T-cell (primary cell): ENCODE results near the gene NOM1. TPM values are rescaled to one million over a fixed set of nuclear protein-coding genes. Genes with fewer than 3 reads are reported as not detected.
"Not testable (repeated sequence)": the region's sequence is repeated elsewhere in the genome, so short reads cannot be mapped to it uniquely, and the experiment has no call there.

Experiments
- ATAC-seq, 4 experiments: fragments of 200-7000 bp in 3 of 4; fragments of 150-1000 bp in 1 of 4; cut with Tn5 transposase; replicated peaks in 1 of 4; 1 replicate in 3 of 4; 2 replicates in 1 of 4; pipeline ENCODE4 v1.10.0; 2021; ENCODE audit warnings: moderate library complexity in 3 of 4, mild to moderate bottlenecking in 2 of 4, moderate number of reproducible peaks in 1 of 4
- CTCF ChIA-PET, 2 donors: fragments of 300-600 bp; sonication (Branson Sonifier 250); formaldehyde crosslinking; loops; one replicate each; lab custom pipeline; 2022; ENCODE audit warnings: antibody characterized with exemption in 2 of 2; lab: Charles Lee
- POLR2A ChIA-PET, 2 donors: fragments of 300-600 bp; sonication (Branson Sonifier 250); formaldehyde crosslinking; loops; one replicate each; lab custom pipeline; 2022; ENCODE audit warnings: antibody characterized with exemption in 2 of 2; lab: Charles Lee
- DNase-seq, 35 experiments: peaks; one replicate each; pipeline versions ENCODE4 v3.0.0 to v3.0.0-alpha.2; 2013 to 2023
- H3K27ac ChIP-seq: one replicate; pipeline ENCODE4 v1.5.1; 2013; ENCODE audit warnings: low read length
- H3K27me3 ChIP-seq, 2 experiments: replicated peaks in 1 of 2; 1 replicate in 1 of 2; 2 replicates in 1 of 2; pipeline versions ENCODE4 v1.6.1 to v1.7.0; 2013; ENCODE audit warnings: low read length in 1 of 2, mixed read lengths in 1 of 2; ENCODE audit not compliant: control insufficient read depth in 2 of 2, insufficient read depth in 2 of 2; ENCODE audit errors: extremely low read depth in 1 of 2
- H3K36me3 ChIP-seq, 2 donors: 1 replicate in 1 of 2; 2 replicates in 1 of 2; pipeline versions ENCODE4 v1.6.1 to v1.7.0; 2013; ENCODE audit warnings: low read length in 1 of 2; ENCODE audit not compliant: control insufficient read depth in 2 of 2, insufficient read depth in 1 of 2; ENCODE audit errors: extremely low read depth in 1 of 2
- H3K4me1 ChIP-seq, 2 experiments: 1 replicate in 1 of 2; 2 replicates in 1 of 2; pipeline versions ENCODE4 v1.6.1 to v1.7.0; 2013; ENCODE audit warnings: low read length in 2 of 2, mixed read lengths in 1 of 2; ENCODE audit not compliant: insufficient read depth in 2 of 2, control insufficient read depth in 1 of 2; ENCODE audit errors: extremely low read depth in 1 of 2
- H3K4me3 ChIP-seq, 2 donors: 1 replicate in 1 of 2; 2 replicates in 1 of 2; pipeline versions ENCODE4 v1.5.1 to v1.7.0; 2013; ENCODE audit warnings: mild to moderate bottlenecking in 2 of 2, low read length in 1 of 2, moderate library complexity in 1 of 2; ENCODE audit not compliant: control insufficient read depth in 1 of 2; ENCODE audit errors: extremely low read depth in 1 of 2
- H3K9me3 ChIP-seq: 2 replicates; pipeline ENCODE4 v1.7.0; 2013
- H3K27ac Mint-ChIP-seq, 2 donors: one replicate each; pipeline ENCODE4 v1.8.0; 2020 to 2021; ENCODE audit warnings: mild to moderate bottlenecking in 2 of 2, mixed read lengths in 2 of 2
- H3K27me3 Mint-ChIP-seq, 2 donors: one replicate each; pipeline ENCODE4 v1.8.0; 2021 to 2022; ENCODE audit warnings: mixed read lengths in 2 of 2
- H3K36me3 Mint-ChIP-seq: one replicate; pipeline ENCODE4 v1.8.0; 2021; ENCODE audit warnings: mixed read lengths
- H3K4me1 Mint-ChIP-seq, 3 donors: one replicate each; pipeline ENCODE4 v1.8.0; 2020 to 2022; ENCODE audit warnings: mixed read lengths in 3 of 3, mild to moderate bottlenecking in 1 of 3
- H3K4me3 Mint-ChIP-seq, 3 donors: one replicate each; pipeline ENCODE4 v1.8.0; 2020 to 2022; ENCODE audit warnings: mild to moderate bottlenecking in 3 of 3, mixed read lengths in 3 of 3, moderate library complexity in 3 of 3
- H3K9me3 Mint-ChIP-seq, 3 donors: one replicate each; pipeline ENCODE4 v1.8.0; 2020 to 2022; ENCODE audit warnings: mixed read lengths in 3 of 3
- WGBS: methylation state at CpG from one replicate; pipeline ENCODE4 v1.1.5; 2013; ENCODE audit warnings: missing lambda C conversion rate; ENCODE audit not compliant: insufficient coverage; 5-methylcytosine and 5-hydroxymethylcytosine counted together
- total RNA-seq, 35 experiments: library from RNA in 6 of 35; stranded (reverse) in 6 of 35; fragments of 120-200 nt in 1 of 35; gene quantifications; one replicate each; pipeline versions ENCODE4 v1.2.1 to v1.2.4 and lab custom pipeline; 2013 to 2026

NOM1 gene, protein sequence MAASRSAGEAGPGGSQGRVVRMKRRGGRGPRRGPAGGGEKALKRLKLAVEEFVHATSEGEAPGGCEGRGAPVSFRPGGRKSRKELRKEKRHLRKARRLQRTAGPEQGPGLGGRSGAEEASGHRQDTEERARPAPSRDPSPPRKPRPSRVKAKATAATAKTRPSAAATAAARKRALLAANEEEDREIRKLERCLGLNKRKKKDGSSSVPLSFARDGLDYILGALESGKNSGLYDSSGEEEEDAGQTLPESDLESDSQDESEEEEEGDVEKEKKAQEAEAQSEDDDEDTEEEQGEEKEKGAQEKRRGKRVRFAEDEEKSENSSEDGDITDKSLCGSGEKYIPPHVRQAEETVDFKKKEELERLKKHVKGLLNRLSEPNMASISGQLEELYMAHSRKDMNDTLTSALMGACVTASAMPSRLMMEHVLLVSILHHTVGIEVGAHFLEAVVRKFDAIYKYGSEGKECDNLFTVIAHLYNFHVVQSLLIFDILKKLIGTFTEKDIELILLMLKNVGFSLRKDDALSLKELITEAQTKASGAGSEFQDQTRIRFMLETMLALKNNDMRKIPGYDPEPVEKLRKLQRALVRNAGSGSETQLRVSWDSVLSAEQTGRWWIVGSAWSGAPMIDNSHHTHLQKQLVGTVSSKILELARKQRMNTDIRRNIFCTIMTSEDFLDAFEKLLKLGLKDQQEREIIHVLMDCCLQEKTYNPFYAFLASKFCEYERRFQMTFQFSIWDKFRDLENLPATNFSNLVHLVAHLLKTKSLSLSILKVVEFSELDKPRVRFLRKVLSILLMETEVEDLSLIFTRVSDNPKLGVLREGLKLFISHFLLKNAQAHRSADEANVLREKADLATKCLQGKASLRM
- total RNA-seq (10 to 100 TPM; 31.7 to 47.8 (median 33.7) TPM), total RNA-seq (lab: John Stamatoyannopoulos, UW) (34.9 to 157 (median 51.6) reads per million in 29 experiments)
- 27.9 TPM for total RNA-seq (2013)

DNA sequence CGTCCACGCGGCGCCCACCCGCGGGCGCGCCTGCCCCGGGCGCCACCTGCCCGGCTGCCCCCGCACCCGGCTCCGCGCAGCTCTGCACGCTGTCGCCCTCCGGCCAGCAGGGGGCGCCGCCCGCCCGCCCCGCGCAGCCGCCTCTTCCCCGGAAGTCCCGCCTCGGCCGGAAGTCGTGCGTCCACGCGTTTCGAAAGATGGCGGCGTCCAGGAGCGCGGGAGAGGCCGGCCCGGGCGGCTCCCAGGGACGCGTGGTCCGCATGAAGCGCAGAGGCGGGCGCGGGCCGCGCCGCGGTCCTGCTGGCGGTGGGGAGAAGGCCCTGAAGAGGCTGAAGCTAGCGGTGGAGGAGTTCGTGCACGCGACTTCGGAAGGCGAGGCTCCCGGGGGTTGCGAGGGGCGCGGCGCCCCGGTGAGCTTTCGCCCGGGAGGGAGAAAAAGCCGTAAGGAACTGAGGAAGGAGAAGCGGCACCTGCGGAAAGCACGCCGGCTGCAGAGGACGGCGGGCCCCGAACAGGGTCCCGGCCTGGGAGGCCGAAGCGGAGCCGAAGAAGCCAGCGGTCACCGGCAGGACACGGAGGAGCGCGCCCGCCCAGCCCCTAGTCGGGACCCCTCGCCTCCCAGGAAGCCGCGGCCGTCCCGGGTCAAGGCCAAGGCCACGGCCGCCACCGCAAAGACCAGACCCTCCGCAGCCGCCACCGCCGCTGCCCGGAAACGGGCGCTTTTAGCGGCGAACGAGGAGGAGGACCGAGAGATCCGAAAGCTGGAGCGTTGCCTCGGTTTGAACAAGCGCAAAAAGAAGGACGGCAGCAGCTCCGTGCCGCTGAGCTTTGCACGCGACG is at the start of gene NOM1:
NOM1 (plus strand) TSS at position 172 of the 840 bp plus-strand sequence; CDS start at position 198, 26 bp downstream.
- Histone ChIP-seq H3K27ac (no peak within 1 kb of the TSS), H3K9me3 (no peaks in the 10 kb centered on the region), H3K36me3 (peaks cover 3 to 23% of the 10 kb centered on the region in 2 donors), H3K4me1 (peaks cover 11 to 31% of the 10 kb centered on the region in 2 experiments), H3K4me3 (peak within 1 kb of the TSS; percentile 93), H3K27me3 (peaks cover 2 to 11% of the 10 kb centered on the region in 2 experiments)
- WGBS = under 1% methylated on average over 113 of the region's 115 CpGs
- Mint-ChIP-seq H3K4me1 (peaks cover 26 to 33% (median 27%) of the 10 kb centered on the region in 3 donors), H3K27me3 (peaks cover under 1 to 9% of the 10 kb centered on the region in 2 donors), H3K27ac (peak within 1 kb of the TSS; percentile 74 to 79), H3K36me3 (peaks cover 22% of the 10 kb centered on the region), H3K9me3 (no peaks in the 10 kb centered on the region), H3K4me3 (peak within 1 kb of the TSS; percentile 92 to 97 (median 96))
- DNase-seq (peak; percentile 72 to 96 (median 89)), ATAC-seq (peak; percentile 96 to 98 (median 96))
- ChIA-PET CTCF (interaction anchor here (0.6 to 2.6 kb wide), 5 partner anchors 22 to 187 kb away, joined by 3 to 16 read pairs (median 4); partner anchors contain the start of gene LMBR1 (in 1 of the 2)), POLR2A (interaction anchor here in 1 of 2 donors (2.1 kb wide), 1 partner anchor 57 kb away, joined by 7 read pairs; the partner anchor contains the start of gene LMBR1)

DNA sequence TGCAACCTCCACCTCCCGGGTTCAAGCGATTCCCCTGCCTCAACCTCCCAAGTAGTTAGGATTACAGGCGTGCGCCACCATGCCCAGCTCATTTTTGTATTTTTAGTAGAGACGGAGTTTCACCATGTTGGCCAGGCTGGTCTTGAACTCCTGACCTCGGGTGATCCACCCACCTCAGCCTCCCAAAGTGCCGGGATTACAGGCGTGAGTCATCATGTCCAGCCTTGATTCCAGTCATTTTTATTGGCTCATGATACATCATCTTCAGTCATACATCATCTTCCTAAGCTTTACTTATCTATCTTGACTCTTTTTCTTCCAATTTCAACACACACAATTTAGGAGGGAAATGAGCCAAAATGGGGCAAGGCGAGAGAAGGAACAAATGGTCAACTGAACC is 49.4 kb upstream of the NOM1 start:
- POLR2A ChIA-PET = not testable (repeated sequence)

DNA sequence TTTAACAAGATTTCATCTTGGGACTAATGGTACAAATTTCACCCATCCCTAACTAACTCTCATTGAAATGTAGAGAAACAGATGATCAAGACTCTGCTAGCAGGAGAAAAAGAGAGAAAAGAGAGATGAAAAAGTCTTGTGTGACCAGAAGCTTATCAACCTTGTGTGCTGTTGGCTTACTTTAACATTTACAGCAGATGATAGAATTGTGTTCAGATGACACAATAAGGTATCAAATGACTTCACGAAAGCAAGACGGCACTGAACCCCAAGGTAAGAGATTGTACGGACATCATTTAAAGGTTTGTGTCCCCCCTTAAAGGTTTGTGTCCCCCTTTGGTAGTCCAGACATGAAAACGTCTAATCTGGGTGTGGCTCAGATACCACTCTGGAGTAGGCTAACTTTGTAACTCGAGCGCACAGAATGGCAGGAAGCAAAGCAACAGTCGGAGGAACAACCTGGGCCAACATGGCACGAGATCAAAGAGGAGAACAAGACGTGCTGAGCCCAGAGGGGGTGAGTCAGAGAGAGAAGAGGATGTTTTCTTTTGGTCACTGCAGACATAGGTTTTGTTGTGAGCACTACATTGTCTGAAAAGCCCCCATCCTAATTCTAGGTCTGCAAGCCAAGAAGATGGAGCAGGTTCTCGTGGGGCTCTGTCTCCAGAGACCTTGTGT is 46.1 kb upstream of the NOM1 start:
- WGBS = 44% methylated on average over 8 of the region's 10 CpGs
- peaks cover 3 to 6% of the 10 kb centered on the region in 2 donors for H3K27me3 Mint-ChIP-seq
- H3K27ac Mint-ChIP-seq = peak overlapping the region; percentile 65 to 86
- Histone ChIP-seq H3K4me1 (peaks cover 0 to 10% of the 10 kb centered on the region in 2 experiments), H3K27ac (no peak overlapping the region), H3K4me3 (no peak overlapping the region), H3K36me3 (no peaks in the 10 kb centered on the region), H3K9me3 (no peaks in the 10 kb centered on the region), H3K27me3 (peaks cover 0 to 2% of the 10 kb centered on the region in 2 experiments)
- no peaks in the 10 kb centered on the region for H3K9me3 Mint-ChIP-seq
- DNase-seq (peak in 29 of 35 experiments; percentile 7 to 73 (median 30)), ATAC-seq (peak; percentile 92 to 98 (median 96))
- ChIA-PET POLR2A (no interaction called here), CTCF (interaction anchor here in 1 of 2 donors (0.9 kb wide), 1 partner anchor 10 kb away, joined by 4 read pairs; the partner anchor contains the start of gene LMBR1)
- H3K36me3 Mint-ChIP-seq = no peaks in the 10 kb centered on the region
- H3K4me3 Mint-ChIP-seq = peak overlapping the region in 2 of 3 donors; percentile 20 to 25
- H3K4me1 Mint-ChIP-seq = peaks cover 10 to 18% (median 15%) of the 10 kb centered on the region in 3 donors

More for the DNA sequence above, 49.4 kb upstream of the NOM1 start:
- ATAC-seq, CTCF ChIA-PET, DNase-seq, H3K27ac ChIP-seq, H3K9me3 ChIP-seq, H3K36me3 ChIP-seq, H3K27me3 Mint-ChIP-seq, H3K27ac Mint-ChIP-seq, H3K9me3 Mint-ChIP-seq, H3K27me3 ChIP-seq, H3K4me3 ChIP-seq, H3K36me3 Mint-ChIP-seq, H3K4me3 Mint-ChIP-seq: not testable (repeated sequence)
- H3K4me1 Mint-ChIP-seq = peaks cover 14 to 32% (median 32%) of the 10 kb centered on the region in 3 donors
- H3K4me1 ChIP-seq = peaks cover 0 to 15% of the 10 kb centered on the region in 2 experiments
- WGBS = 65% methylated on average over 7 of the region's 9 CpGs

DNA sequence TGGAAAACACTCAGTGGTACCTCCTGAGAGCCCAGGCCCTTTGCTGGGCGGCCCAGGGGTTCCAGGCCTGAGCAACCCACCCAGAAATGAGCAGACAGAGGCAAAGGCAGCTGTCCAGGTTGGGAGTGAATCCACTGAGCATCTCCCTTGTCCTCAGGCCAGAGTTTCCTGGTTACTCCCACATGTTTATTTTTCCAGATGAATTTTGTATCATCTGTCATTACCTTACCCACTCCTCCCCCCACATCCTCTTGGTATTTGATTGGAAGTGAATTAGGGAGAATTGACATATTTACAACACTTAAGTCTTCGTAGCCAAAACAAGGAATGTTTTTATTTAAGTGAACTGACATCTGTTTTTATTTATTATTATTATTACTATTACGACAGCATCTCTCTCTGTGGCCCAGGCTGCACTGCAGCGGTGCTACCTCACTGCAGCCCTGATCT is 43.3 kb upstream of the NOM1 start:
- H3K4me1 ChIP-seq = peaks cover 0 to 16% of the 10 kb centered on the region in 2 experiments
- H3K36me3 ChIP-seq = no peaks in the 10 kb centered on the region
- Mint-ChIP-seq H3K27me3 (peaks cover 3 to 4% of the 10 kb centered on the region in 2 donors), H3K4me1 (peaks cover 10 to 22% (median 19%) of the 10 kb centered on the region in 3 donors), H3K9me3 (no peaks in the 10 kb centered on the region), H3K36me3 (no peaks in the 10 kb centered on the region), H3K4me3 (no peak overlapping the region), H3K27ac (no peak overlapping the region)
- ChIA-PET CTCF (no interaction called here), POLR2A (interaction anchor here in 1 of 2 donors (0.6 kb wide), 1 partner anchor 252 kb away, joined by 3 read pairs; no protein-coding TSS in a partner anchor)
- H3K27me3 ChIP-seq = peaks cover 0 to 2% of the 10 kb centered on the region in 2 experiments
- no peaks in the 10 kb centered on the region for H3K9me3 ChIP-seq
- no peak for DNase-seq
- no peak overlapping the region for H3K4me3 ChIP-seq
- no peak for ATAC-seq
- H3K27ac ChIP-seq = no peak overlapping the region
- 77% methylated on average over 2 of the region's 4 CpGs for WGBS

DNA sequence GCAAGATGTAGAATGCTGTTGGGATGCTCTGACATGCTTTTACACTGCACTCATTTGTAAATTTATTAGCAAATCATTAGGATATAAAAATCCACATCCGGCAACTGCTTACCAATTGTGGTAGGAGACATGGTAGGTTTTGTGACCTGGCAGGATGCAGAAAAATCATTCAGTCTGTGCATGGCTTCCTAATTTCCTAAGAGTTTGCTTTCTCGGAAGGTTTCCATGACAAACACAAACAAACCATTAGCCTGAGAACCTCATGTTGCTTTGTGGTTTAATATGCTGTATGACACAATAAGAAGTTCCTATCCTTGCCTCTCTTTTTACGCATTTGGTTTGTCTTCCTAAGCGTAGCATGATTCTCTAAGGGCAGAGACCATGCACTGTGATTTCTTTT is 41.9 kb upstream of the NOM1 start:
- peaks cover 0 to 16% of the 10 kb centered on the region in 2 experiments for H3K4me1 ChIP-seq
- no peaks in the 10 kb centered on the region for H3K9me3 ChIP-seq
- Mint-ChIP-seq H3K9me3 (no peaks in the 10 kb centered on the region), H3K4me1 (peaks cover 10 to 18% (median 16%) of the 10 kb centered on the region in 3 donors), H3K36me3 (no peaks in the 10 kb centered on the region), H3K27me3 (peaks cover 6 to 9% of the 10 kb centered on the region in 2 donors), H3K4me3 (no peak overlapping the region), H3K27ac (no peak overlapping the region)
- peaks cover 0 to 2% of the 10 kb centered on the region in 2 experiments for H3K27me3 ChIP-seq
- CTCF ChIA-PET = interaction anchor here in 1 of 2 donors (0.9 kb wide), 1 partner anchor 66 kb away, joined by 3 read pairs; no protein-coding TSS in a partner anchor
- WGBS = no CpG with 5 or more reads among the region's 4 CpGs
- ATAC-seq = no peak
- no peaks in the 10 kb centered on the region for H3K36me3 ChIP-seq
- DNase-seq = no peak
- H3K27ac ChIP-seq = no peak overlapping the region
- POLR2A ChIA-PET = no interaction called here
- H3K4me3 ChIP-seq = no peak overlapping the region
